GM10266 (cell line): ENCODE results near the gene PLCD1.

Source experiments
- DNase-seq: peaks from one replicate; pipeline ENCODE4 v3.0.0; 2012; ENCODE audit errors: extremely low spot score
- CTCF ChIP-seq: IDR thresholded peaks from 2 replicates; pipeline ENCODE4 v1.5.1; 2012; ENCODE audit warnings: mild to moderate bottlenecking, low read depth; ENCODE audit not compliant: control insufficient read depth, insufficient read depth; ENCODE audit errors: missing control alignments

Gene PLCD1

GRCh38 chr3:37996785-37997301 is 32.6 kb downstream of the PLCD1 start:
- TF ChIP-seq CTCF, result peak; percentile 82
- peak; percentile 83 for DNase-seq

GRCh38 chr3:37995652-37996641 is 33.5 kb downstream of the PLCD1 start:
- no peak for TF ChIP-seq CTCF
- DNase-seq, result no peak

GRCh38 chr3:37994639-37994972 is 34.8 kb downstream of the PLCD1 start:
- TF ChIP-seq CTCF, result no peak
- no peak for DNase-seq

GRCh38 chr3:37993820-37994638 is 35.4 kb downstream of the PLCD1 start:
- TF ChIP-seq CTCF, result no peak
- DNase-seq, result peak; percentile 66

- DNase-seq, result no peak
- TF ChIP-seq CTCF, result no peak
Measured at GRCh38 chr3:37993460-37993819, 36.0 kb downstream of the PLCD1 start.

- TF ChIP-seq CTCF, result no peak
- no peak for DNase-seq
Measured at GRCh38 chr3:37993067-37993455, 36.4 kb downstream of the PLCD1 start.
